GM13976 (cell line): ENCODE results near the gene ZNF785.

Source experiments
- DNase-seq: peaks from one replicate; pipeline ENCODE4 v3.0.0; 2012; ENCODE audit warnings: low spot score
- in situ Hi-C: fragments of 300-500 bp; cut with MboI; formaldehyde crosslinking; loops from one replicate; pipeline ENCODE4 v1.12.0; 2022; ENCODE audit warnings: low sequenced_read_pairs, mixed read lengths, inconsistent platforms; ENCODE audit not compliant: unreplicated experiment
- TF ChIP-seq, protein P1 (sequence below): IDR thresholded peaks from 2 replicates; pipeline ENCODE4 v1.5.1; 2012; ENCODE audit warnings: borderline replicate concordance, mild to moderate bottlenecking; ENCODE audit not compliant: insufficient read depth; ENCODE audit errors: extremely low read depth, missing control alignments, control extremely low read depth

Gene ZNF785

DNA sequence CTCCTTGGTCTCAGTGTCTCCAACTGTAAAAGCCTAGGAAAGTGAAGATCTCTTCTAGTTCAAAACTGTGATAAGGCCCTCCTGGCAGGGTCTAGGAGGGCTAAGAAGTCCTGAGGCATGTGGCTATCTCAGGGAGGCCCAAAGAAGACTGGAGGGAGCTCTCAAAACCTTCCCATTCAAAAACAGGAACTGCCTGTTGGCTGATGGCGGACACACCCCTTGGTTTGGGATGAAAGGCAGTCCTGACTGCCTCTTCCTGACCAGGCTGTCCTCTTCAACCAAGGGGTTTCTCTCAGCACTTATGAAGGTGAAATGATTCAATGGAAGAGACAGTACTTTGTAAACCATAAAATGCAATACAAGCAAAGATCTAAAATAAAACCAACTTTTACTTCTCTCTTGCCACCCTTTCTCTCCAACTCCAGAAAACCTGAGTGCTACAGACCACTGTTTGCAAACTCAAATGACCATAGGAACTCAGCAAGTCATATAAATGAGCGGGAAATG, 32.1 kb downstream of the ZNF785 start:
- DNase-seq, result no peak
- TF ChIP-seq, protein P1, sequence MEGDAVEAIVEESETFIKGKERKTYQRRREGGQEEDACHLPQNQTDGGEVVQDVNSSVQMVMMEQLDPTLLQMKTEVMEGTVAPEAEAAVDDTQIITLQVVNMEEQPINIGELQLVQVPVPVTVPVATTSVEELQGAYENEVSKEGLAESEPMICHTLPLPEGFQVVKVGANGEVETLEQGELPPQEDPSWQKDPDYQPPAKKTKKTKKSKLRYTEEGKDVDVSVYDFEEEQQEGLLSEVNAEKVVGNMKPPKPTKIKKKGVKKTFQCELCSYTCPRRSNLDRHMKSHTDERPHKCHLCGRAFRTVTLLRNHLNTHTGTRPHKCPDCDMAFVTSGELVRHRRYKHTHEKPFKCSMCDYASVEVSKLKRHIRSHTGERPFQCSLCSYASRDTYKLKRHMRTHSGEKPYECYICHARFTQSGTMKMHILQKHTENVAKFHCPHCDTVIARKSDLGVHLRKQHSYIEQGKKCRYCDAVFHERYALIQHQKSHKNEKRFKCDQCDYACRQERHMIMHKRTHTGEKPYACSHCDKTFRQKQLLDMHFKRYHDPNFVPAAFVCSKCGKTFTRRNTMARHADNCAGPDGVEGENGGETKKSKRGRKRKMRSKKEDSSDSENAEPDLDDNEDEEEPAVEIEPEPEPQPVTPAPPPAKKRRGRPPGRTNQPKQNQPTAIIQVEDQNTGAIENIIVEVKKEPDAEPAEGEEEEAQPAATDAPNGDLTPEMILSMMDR, result no peak
- in situ Hi-C loops, result no loop called here

DNA sequence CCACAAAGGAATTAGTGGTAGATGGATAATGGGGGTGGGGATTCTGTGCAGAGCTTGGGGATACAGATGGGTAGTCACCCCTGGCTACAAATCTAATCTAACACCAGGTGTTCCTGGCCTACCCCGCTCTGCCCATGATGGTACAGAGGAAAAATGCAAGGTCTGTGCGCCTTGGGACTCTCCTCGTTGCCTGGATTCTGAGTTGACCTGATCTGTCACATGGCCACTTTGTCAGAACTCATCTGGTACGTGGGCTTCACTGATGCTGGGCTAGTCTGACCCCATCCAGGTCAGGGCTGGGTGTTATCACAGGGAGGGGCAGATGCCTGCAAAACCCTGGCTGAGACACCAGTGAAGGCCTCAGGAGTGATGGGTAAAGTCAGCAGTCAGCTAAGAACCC, 32.5 kb downstream of the ZNF785 start:
- in situ Hi-C loops, result no loop called here
- TF ChIP-seq, protein P1, result no peak
- no peak for DNase-seq

DNA sequence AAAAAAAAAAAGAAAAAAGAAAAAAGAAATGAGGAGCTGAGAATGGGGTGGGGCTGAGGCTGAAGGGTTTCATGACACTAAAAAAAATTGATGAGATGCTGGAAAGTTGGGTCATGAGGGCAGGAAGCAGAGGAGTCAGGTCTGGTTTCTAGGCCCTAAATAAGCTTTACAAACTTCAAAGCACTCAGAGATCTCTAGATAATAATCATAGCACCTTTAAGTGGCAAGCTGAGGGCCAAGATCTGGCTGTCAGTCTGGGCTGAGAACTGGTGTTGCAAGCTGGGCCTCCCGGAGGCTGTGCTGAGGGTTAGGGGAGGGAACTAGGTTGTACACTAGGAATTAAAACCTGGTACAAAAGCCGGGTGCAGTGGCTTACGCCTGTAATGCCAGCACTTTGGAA, 33.7 kb downstream of the ZNF785 start:
- TF ChIP-seq, protein P1, result no peak
- DNase-seq, result peak; percentile 72
- in situ Hi-C loops, result no loop called here

DNA sequence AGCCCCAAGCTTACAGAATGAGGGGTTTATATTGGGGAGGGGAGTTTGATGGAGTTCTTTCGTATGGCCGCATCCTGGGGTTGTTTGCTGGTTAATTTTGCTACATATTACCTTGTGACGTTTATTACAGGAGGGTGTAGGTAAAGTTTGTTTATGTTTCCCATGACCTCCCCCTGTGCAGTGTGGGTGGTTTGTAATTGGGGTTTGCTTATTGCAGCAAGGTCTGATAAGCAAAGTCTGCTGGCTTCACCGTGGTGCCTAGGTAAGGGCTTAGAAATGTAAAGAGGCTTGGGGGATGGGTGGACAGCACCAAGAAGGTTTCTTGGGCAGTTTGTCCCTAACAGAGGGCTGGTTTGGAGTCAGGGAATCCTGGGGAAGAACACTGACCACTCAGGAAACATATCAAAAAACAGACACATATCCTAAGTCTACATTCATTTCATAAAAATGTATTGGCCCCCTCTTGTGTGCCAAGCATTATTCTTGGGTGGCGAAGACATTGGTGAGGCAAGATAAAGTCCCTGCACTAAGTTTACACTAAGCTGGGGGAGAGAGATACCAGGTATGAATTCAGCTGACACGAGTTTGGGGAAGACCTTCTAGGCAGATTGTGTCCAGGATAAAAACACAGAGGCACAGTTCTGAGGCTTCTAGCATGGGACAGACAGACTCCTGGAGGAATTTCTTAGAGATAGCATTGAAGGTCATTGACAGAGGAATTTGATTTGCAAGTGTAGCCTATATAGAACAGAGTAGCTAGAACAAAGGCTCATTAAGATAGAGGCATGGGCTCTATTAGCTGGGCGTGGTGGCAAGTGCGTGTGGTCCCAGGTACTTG, 36.9 kb downstream of the ZNF785 start:
- in situ Hi-C loops, result no loop called here
- TF ChIP-seq, protein P1, result no peak
- no peak for DNase-seq

DNA sequence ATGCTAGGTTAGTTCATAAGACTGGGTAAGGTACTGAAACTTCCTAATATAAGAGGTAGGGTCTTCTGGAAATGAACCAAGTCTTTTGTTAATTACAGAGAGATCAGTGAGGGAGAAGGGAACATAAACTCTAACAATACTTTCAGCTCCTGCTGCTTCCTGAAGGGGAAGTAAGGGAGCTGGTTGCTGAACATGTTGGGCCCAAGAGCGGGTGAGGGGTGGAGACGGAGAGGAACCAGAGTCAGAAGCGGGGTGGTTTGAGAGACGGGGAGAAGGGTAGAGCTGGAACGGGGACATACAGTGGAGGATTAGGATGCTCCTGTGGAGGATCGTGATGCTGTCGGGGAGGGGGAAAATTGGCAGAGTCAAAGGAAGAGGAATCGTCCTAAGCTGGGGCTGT, 39.4 kb downstream of the ZNF785 start:
- in situ Hi-C loops, result no loop called here
- no peak for DNase-seq
- TF ChIP-seq, protein P1, result no peak

DNA sequence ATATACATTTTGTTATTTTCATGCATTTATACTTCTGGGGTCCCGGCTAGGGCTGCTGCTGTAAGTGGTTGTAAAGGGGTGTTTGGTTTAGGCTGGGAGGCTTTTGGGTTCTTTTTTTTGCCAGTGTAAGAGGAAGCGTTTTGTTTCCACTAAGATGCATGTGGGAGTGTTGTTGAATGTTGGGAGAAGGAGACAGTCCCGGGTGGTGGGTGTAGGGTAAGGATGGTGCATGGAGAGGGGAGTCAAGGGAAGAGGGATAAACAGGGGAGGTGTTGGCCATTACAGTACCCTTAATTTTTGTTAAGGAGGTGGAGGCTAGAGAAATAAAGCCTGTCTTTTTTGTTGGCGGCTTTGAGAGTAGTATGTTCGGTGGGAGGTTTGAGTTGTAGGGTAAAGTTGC, 42.4 kb downstream of the ZNF785 start:
- DNase-seq, result no peak
- TF ChIP-seq, protein P1, result no peak
- in situ Hi-C loops, result no loop called here
